ENCODE results near the gene KCNK6. TPM values are rescaled to one million over a fixed set of nuclear protein-coding genes. Genes with fewer than 3 reads are reported as not detected.

The KCNK6 gene
- total RNA-seq, 1 experiment from 2014 or later, result 6.5 TPM

- TF ChIP-seq CTCF (conservative IDR thresholded peaks at IDR 0.05), result no peak
- DNase-seq, result no peak
Measured at GRCh38 chr19:38307076-38307475, 12.6 kb upstream of the KCNK6 start.

More at GRCh38 chr19:38307076-38307475, 12.6 kb upstream of the KCNK6 start:
- no peak overlapping the region for H2BK5ac ChIP-seq (ENCODE audit: insufficient read length, low read length)
- no peak overlapping the region for H3T11ph ChIP-seq (ENCODE audit: low read length)
- H3K18ac ChIP-seq (ENCODE audit: insufficient read length, low read depth, low read length), result no peak overlapping the region
- Mint-ChIP-seq H3K4me1 (peaks cover 8 to 10% of the 10 kb centered on the region in 2 experiments; a peak in 3 of 4 replicates), H3K27me3 (ENCODE audit: low read depth) (no peaks in the 10 kb centered on the region), H3K36me3 (ENCODE audit: insufficient read depth in 1 of 3, low read depth in 3 of 3) (peaks cover 3 to 22% (median 8%) of the 10 kb centered on the region in 3 experiments; a peak in 6 of 7 replicates), H3K9me3 (no peaks in the 10 kb centered on the region), H3K27ac (0 out of 7 replicates have a peak overlapping the region, but pooled peaks of 1 of the 3 experiments have one; percentile 47), H3K4me3 (no peak overlapping the region)
- no peak overlapping the region for H3K4me2 ChIP-seq (ENCODE audit: insufficient read depth, insufficient read length, low read length)
- H3K9me3 ChIP-seq (ENCODE audit: control insufficient read depth, low read depth, low read length), result no peaks in the 10 kb centered on the region
- no peak overlapping the region for H4K91ac ChIP-seq (ENCODE audit: insufficient read length, low read depth, low read length)
- no peaks in the 10 kb centered on the region for H4K20me1 ChIP-seq (ENCODE audit: control insufficient read depth, insufficient read depth, insufficient read length)
- no peak overlapping the region for H3K27ac ChIP-seq (ENCODE audit: insufficient read length, low read depth, low read length)
- H2AK5ac ChIP-seq (ENCODE audit: insufficient read length, low read length), result no peak overlapping the region
- no peaks in the 10 kb centered on the region for H3K4me1 ChIP-seq (ENCODE audit: insufficient read depth, low read length)
- no peak overlapping the region for H4K5ac ChIP-seq (ENCODE audit: insufficient read length, low read depth, low read length)
- no peaks in the 10 kb centered on the region for H3K23me2 ChIP-seq (ENCODE audit: insufficient read length, low read depth, low read length, poor library complexity, severe bottlenecking)
- no peak overlapping the region for H2AFZ ChIP-seq (ENCODE audit: low read length)
- no peak overlapping the region for H2BK12ac ChIP-seq (ENCODE audit: insufficient read length, low read depth, low read length)
- no CpG with 5 or more reads among the region's 4 CpGs for WGBS (ENCODE audit: extremely low coverage, insufficient read length, low lambda C conversion rate)
- H3K27me3 ChIP-seq (ENCODE audit: insufficient read depth, low read length), result no peaks in the 10 kb centered on the region
- H3K79me1 ChIP-seq (ENCODE audit: insufficient read depth, low read depth, low read length, poor library complexity, severe bottlenecking), result no peaks in the 10 kb centered on the region
- no peak overlapping the region for H2BK20ac ChIP-seq (ENCODE audit: low read depth, low read length, poor library complexity, severe bottlenecking)
- no peak overlapping the region for H3K4ac ChIP-seq (ENCODE audit: low read depth, low read length)
- no peak overlapping the region for H2BK15ac ChIP-seq (ENCODE audit: low read depth, low read length)
- no peak overlapping the region for H3K14ac ChIP-seq (ENCODE audit: insufficient read depth, low read length)
- H3K79me2 ChIP-seq (ENCODE audit: insufficient read depth, low read length), result no peaks in the 10 kb centered on the region
- no peak overlapping the region for H4K8ac ChIP-seq (replicated peaks; ENCODE audit: insufficient read length, low read depth, low read length)
- H2BK120ac ChIP-seq (ENCODE audit: low read depth, low read length, poor library complexity, severe bottlenecking), result no peak overlapping the region
- H3K9ac ChIP-seq (ENCODE audit: extremely low read depth, insufficient read length, low read length), result no peak overlapping the region
- no peak overlapping the region for H3K56ac ChIP-seq (ENCODE audit: insufficient read length, low read depth, low read length)
- no peak overlapping the region for H3K23ac ChIP-seq (ENCODE audit: insufficient read length, low read depth, low read length)

Measured in H9 (cell line).